ENCODE results near the gene SMPDL3A. TPM values are rescaled to one million over a fixed set of nuclear protein-coding genes. Genes with fewer than 3 reads are reported as not detected.

The SMPDL3A gene
- total RNA-seq, 1 donor from 2014 or later = 44.7 TPM

- intact Hi-C loops (cut with DNase I) = no loop called here
- Histone ChIP-seq H3K36me3 (no peaks in the 10 kb centered on the region), H3K9me3 (no peaks in the 10 kb centered on the region), H3K4me3 (no peak overlapping the region), H3K27me3 (no peaks in the 10 kb centered on the region), H3K27ac (no peak overlapping the region), H3K4me1 (no peaks in the 10 kb centered on the region)
- no peak for DNase-seq (ENCODE audit: extremely low spot score in 2 of 2)
- no peak for TF ChIP-seq CTCF (IDR thresholded peaks at IDR 0.05)
- no peak for TF ChIP-seq POLR2A (IDR thresholded peaks at IDR 0.05)
- no peak for TF ChIP-seq POLR2AphosphoS5 (IDR thresholded peaks at IDR 0.05; ENCODE audit: insufficient read depth in 1 of 2, low read depth in 1 of 2)
Measured at GRCh38 chr6:122817358-122817757, 28.3 kb downstream of the SMPDL3A start.

DNA sequence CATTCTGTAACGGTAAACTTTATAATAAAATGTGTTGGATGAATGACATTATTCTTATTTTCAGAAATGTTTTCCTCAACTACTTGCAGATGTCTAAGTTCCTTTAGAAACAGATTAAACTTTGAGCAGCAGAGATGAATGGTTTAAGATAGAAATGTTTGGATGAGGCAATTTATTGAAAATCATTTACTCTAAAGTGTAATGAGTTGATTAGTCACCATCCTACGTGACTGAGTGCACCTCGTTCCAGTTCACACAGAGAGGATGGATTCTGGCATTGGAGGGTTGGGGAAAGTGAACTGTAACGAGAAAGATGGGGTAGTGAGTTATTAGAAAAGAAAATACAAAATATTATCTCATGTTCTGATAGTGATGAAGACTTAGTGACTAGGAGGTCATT, 28.7 kb downstream of the SMPDL3A start:
- Histone ChIP-seq H3K27me3 (no peaks in the 10 kb centered on the region), H3K27ac (no peak overlapping the region), H3K36me3 (no peaks in the 10 kb centered on the region), H3K4me3 (no peak overlapping the region), H3K4me1 (no peaks in the 10 kb centered on the region), H3K9me3 (no peaks in the 10 kb centered on the region)
- TF ChIP-seq POLR2AphosphoS5 (IDR thresholded peaks at IDR 0.05; ENCODE audit: insufficient read depth in 1 of 2, low read depth in 1 of 2) (no peak), CTCF (IDR thresholded peaks at IDR 0.05) (no peak), POLR2A (IDR thresholded peaks at IDR 0.05) (no peak)
- DNase-seq (ENCODE audit: extremely low spot score in 2 of 2) = no peak
- intact Hi-C loops (cut with DNase I) = no loop called here

DNA sequence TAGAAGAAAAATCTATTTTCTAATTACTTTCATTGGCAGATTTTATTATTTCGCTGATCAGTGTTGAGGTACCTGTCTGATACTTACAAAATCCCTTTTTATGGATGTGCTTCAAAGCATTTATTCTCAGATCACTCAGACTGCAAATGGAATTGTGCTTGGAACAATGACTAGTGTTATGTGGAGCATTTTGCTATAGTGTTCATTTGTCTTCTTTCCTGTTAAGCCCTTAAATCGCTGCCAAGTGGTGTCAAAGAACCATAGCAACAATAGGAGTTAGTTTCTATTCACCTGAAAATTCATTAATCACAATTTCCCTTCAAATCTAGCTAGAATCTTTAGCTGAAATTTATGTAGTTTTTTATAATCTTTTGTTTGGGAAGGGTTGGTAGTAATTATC, 29.8 kb downstream of the SMPDL3A start:
- H3K9me3 ChIP-seq = no peaks in the 10 kb centered on the region
- TF ChIP-seq CTCF (IDR thresholded peaks at IDR 0.05) = no peak
- no peak for TF ChIP-seq POLR2A (IDR thresholded peaks at IDR 0.05)
- TF ChIP-seq POLR2AphosphoS5 (IDR thresholded peaks at IDR 0.05; ENCODE audit: insufficient read depth in 1 of 2, low read depth in 1 of 2) = no peak
- no peak overlapping the region for H3K4me3 ChIP-seq
- DNase-seq (ENCODE audit: extremely low spot score in 2 of 2) = no peak
- H3K36me3 ChIP-seq = no peaks in the 10 kb centered on the region
- intact Hi-C loops (cut with DNase I) = no loop called here
- H3K4me1 ChIP-seq = no peaks in the 10 kb centered on the region
- H3K27ac ChIP-seq = no peak overlapping the region
- no peaks in the 10 kb centered on the region for H3K27me3 ChIP-seq

DNA sequence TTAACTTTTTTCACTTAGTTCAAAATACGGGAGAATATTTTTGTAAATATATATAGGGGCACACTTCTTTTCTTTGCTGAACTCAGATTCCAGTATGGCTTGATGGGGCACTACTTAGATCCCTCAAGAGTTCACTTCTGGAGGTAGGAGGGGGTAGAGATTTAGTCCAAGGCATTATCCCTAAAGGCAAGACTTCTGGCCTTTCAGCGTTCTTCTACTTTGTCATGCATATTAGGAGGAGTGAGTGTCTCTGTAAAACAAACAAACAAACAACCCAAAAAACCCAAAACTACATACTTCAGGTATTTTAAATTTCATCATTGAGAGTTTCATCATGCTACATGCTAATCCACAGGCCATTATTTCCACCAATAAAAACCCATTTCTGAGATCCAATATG, 32.0 kb downstream of the SMPDL3A start:
- TF ChIP-seq POLR2AphosphoS5 (IDR thresholded peaks at IDR 0.05; ENCODE audit: insufficient read depth in 1 of 2, low read depth in 1 of 2) (no peak), CTCF (IDR thresholded peaks at IDR 0.05) (no peak), POLR2A (IDR thresholded peaks at IDR 0.05) (no peak)
- no peak overlapping the region for H3K4me3 ChIP-seq
- no peaks in the 10 kb centered on the region for H3K4me1 ChIP-seq
- intact Hi-C loops (cut with DNase I) = no loop called here
- DNase-seq (ENCODE audit: extremely low spot score in 2 of 2) = no peak
- H3K27ac ChIP-seq = no peak overlapping the region
- no peaks in the 10 kb centered on the region for H3K36me3 ChIP-seq
- H3K9me3 ChIP-seq = no peaks in the 10 kb centered on the region
- no peaks in the 10 kb centered on the region for H3K27me3 ChIP-seq

DNA sequence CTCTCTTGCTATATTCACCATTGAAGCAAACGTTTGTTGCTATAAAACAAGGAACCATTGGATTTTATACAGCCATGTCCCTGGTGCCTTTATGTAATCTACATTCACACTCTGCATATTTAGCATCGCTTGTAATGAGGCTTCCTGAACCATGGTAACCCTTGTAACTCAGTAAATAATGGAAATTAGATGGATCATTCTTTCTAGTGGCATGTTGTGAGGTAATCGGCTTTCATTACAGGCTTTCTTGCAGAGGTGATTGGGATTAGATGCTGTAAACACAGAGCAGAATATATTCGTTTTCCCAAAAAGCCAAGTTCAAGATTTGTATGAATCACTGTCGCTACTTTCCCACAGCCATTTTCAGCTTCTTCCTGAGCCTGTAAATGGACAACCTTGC, 36.1 kb downstream of the SMPDL3A start:
- Histone ChIP-seq H3K36me3 (no peaks in the 10 kb centered on the region), H3K27ac (no peak overlapping the region), H3K4me3 (no peak overlapping the region), H3K9me3 (no peaks in the 10 kb centered on the region), H3K27me3 (no peaks in the 10 kb centered on the region), H3K4me1 (no peaks in the 10 kb centered on the region)
- TF ChIP-seq POLR2A (IDR thresholded peaks at IDR 0.05) (no peak), POLR2AphosphoS5 (IDR thresholded peaks at IDR 0.05; ENCODE audit: insufficient read depth in 1 of 2, low read depth in 1 of 2) (no peak), CTCF (IDR thresholded peaks at IDR 0.05) (no peak)
- no peak for DNase-seq (ENCODE audit: extremely low spot score in 2 of 2)
- intact Hi-C loops (cut with DNase I) = no loop called here
